T-cell (primary cell): ENCODE measurements around the gene SERPINC1. TPM values are rescaled to one million over a fixed set of nuclear protein-coding genes. Genes with fewer than 3 reads are reported as not detected.

Experiments used
- ATAC-seq, 4 experiments: fragments of 200-7000 bp in 3 of 4; fragments of 150-1000 bp in 1 of 4; cut with Tn5 transposase; replicated peaks in 1 of 4; 1 replicate in 3 of 4; 2 replicates in 1 of 4; pipeline ENCODE4 v1.10.0; 2021; ENCODE audit warnings: moderate library complexity in 3 of 4, mild to moderate bottlenecking in 2 of 4, moderate number of reproducible peaks in 1 of 4
- CTCF ChIA-PET, 2 donors: fragments of 300-600 bp; sonication (Branson Sonifier 250); formaldehyde crosslinking; loops; one replicate each; lab custom pipeline; 2022; ENCODE audit warnings: antibody characterized with exemption in 2 of 2; lab: Charles Lee
- POLR2A ChIA-PET, 2 donors: fragments of 300-600 bp; sonication (Branson Sonifier 250); formaldehyde crosslinking; loops; one replicate each; lab custom pipeline; 2022; ENCODE audit warnings: antibody characterized with exemption in 2 of 2; lab: Charles Lee
- DNase-seq, 35 experiments: peaks; one replicate each; pipeline versions ENCODE4 v3.0.0 to v3.0.0-alpha.2; 2013 to 2023
- H3K27ac ChIP-seq: one replicate; pipeline ENCODE4 v1.5.1; 2013; ENCODE audit warnings: low read length
- H3K27me3 ChIP-seq, 2 experiments: replicated peaks in 1 of 2; 1 replicate in 1 of 2; 2 replicates in 1 of 2; pipeline versions ENCODE4 v1.6.1 to v1.7.0; 2013; ENCODE audit warnings: low read length in 1 of 2, mixed read lengths in 1 of 2; ENCODE audit not compliant: control insufficient read depth in 2 of 2, insufficient read depth in 2 of 2; ENCODE audit errors: extremely low read depth in 1 of 2
- H3K36me3 ChIP-seq, 2 donors: 1 replicate in 1 of 2; 2 replicates in 1 of 2; pipeline versions ENCODE4 v1.6.1 to v1.7.0; 2013; ENCODE audit warnings: low read length in 1 of 2; ENCODE audit not compliant: control insufficient read depth in 2 of 2, insufficient read depth in 1 of 2; ENCODE audit errors: extremely low read depth in 1 of 2
- H3K4me1 ChIP-seq, 2 experiments: 1 replicate in 1 of 2; 2 replicates in 1 of 2; pipeline versions ENCODE4 v1.6.1 to v1.7.0; 2013; ENCODE audit warnings: low read length in 2 of 2, mixed read lengths in 1 of 2; ENCODE audit not compliant: insufficient read depth in 2 of 2, control insufficient read depth in 1 of 2; ENCODE audit errors: extremely low read depth in 1 of 2
- H3K4me3 ChIP-seq, 2 donors: 1 replicate in 1 of 2; 2 replicates in 1 of 2; pipeline versions ENCODE4 v1.5.1 to v1.7.0; 2013; ENCODE audit warnings: mild to moderate bottlenecking in 2 of 2, low read length in 1 of 2, moderate library complexity in 1 of 2; ENCODE audit not compliant: control insufficient read depth in 1 of 2; ENCODE audit errors: extremely low read depth in 1 of 2
- H3K9me3 ChIP-seq: 2 replicates; pipeline ENCODE4 v1.7.0; 2013
- H3K27ac Mint-ChIP-seq, 2 donors: one replicate each; pipeline ENCODE4 v1.8.0; 2020 to 2021; ENCODE audit warnings: mild to moderate bottlenecking in 2 of 2, mixed read lengths in 2 of 2
- H3K27me3 Mint-ChIP-seq, 2 donors: one replicate each; pipeline ENCODE4 v1.8.0; 2021 to 2022; ENCODE audit warnings: mixed read lengths in 2 of 2
- H3K36me3 Mint-ChIP-seq: one replicate; pipeline ENCODE4 v1.8.0; 2021; ENCODE audit warnings: mixed read lengths
- H3K4me1 Mint-ChIP-seq, 3 donors: one replicate each; pipeline ENCODE4 v1.8.0; 2020 to 2022; ENCODE audit warnings: mixed read lengths in 3 of 3, mild to moderate bottlenecking in 1 of 3
- H3K4me3 Mint-ChIP-seq, 3 donors: one replicate each; pipeline ENCODE4 v1.8.0; 2020 to 2022; ENCODE audit warnings: mild to moderate bottlenecking in 3 of 3, mixed read lengths in 3 of 3, moderate library complexity in 3 of 3
- H3K9me3 Mint-ChIP-seq, 3 donors: one replicate each; pipeline ENCODE4 v1.8.0; 2020 to 2022; ENCODE audit warnings: mixed read lengths in 3 of 3
- WGBS: methylation state at CpG from one replicate; pipeline ENCODE4 v1.1.5; 2013; ENCODE audit warnings: missing lambda C conversion rate; ENCODE audit not compliant: insufficient coverage; 5-methylcytosine and 5-hydroxymethylcytosine counted together
- total RNA-seq, 35 experiments: library from RNA in 6 of 35; stranded (reverse) in 6 of 35; fragments of 120-200 nt in 1 of 35; gene quantifications; one replicate each; pipeline versions ENCODE4 v1.2.1 to v1.2.4 and lab custom pipeline; 2013 to 2026

Gene SERPINC1
- total RNA-seq, 5 donors from 2014 or later (not counting 1 experiment from before 2014, with no cell fraction given), result 0.72 to 1.3 (median 0.95) TPM; not detected in 2

DNA sequence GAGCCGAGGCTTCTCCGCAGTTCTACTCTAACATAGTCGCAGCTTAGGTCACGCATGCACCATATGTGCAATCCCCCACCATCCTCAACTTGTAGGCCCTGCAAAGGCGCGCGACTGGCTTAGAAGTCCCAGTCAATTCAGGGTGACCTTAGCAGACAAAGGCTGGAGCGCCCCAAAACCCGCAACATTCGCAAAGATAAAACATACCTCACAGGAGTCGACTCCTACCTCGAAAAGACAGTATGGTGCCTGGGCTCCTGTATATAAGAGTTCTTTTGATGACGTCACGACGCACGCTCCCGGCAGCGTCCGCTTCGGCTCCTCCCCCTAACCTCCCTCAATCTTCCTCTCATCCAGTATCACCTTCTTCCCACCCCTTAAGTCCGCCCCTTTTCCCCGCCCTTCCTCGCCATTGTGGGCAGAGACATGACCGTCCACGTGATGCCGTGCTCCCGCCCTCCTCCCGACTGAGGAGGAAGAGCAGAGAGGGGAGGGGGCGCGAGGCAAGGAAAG, 49.3 kb downstream of the SERPINC1 start, which contains the start of gene GAS5:
Gene GAS5 (minus strand): TSS at position 237 of the 513 bp plus-strand sequence.
- ATAC-seq (peak; percentile 82 to 83 (median 83)), DNase-seq (peak; percentile 96 to 100 (median 98))
- peak within 1 kb of the TSS; percentile 93 for H3K27ac ChIP-seq
- no peaks in the 10 kb centered on the region for H3K9me3 ChIP-seq
- peaks cover 16 to 46% of the 10 kb centered on the region in 2 donors for H3K36me3 ChIP-seq
- no peaks in the 10 kb centered on the region for H3K27me3 ChIP-seq
- 0% methylated on average over 6 of the region's 30 CpGs for WGBS
- no peaks in the 10 kb centered on the region for H3K27me3 Mint-ChIP-seq
- peaks cover 74 to 83% (median 77%) of the 10 kb centered on the region in 3 donors for H3K4me1 Mint-ChIP-seq
- POLR2A ChIA-PET, result interaction anchor here in 1 of 2 donors (0.5 to 1.9 kb wide), 9 partner anchors 43 to 1829 kb away, joined by 3 to 10 read pairs (median 5); partner anchors contain the start of genes CENPL, DARS2, KLHL20 and SUCO
- H3K4me3 Mint-ChIP-seq, result peak within 1 kb of the TSS; percentile 92 to 96 (median 95)
- peaks cover 24 to 48% of the 10 kb centered on the region in 2 experiments for H3K4me1 ChIP-seq
- CTCF ChIA-PET, result interaction anchor here (1.0 kb wide), 2 partner anchors 44 to 438 kb away, joined by 3 to 4 read pairs; partner anchors contain the start of gene DARS2 (in 1 of the 2)
- peak within 1 kb of the TSS; percentile 97 to 98 for H3K27ac Mint-ChIP-seq
- H3K9me3 Mint-ChIP-seq, result no peaks in the 10 kb centered on the region
- peak within 1 kb of the TSS; percentile 83 to 94 for H3K4me3 ChIP-seq
- H3K36me3 Mint-ChIP-seq, result peaks cover 39% of the 10 kb centered on the region

DNA sequence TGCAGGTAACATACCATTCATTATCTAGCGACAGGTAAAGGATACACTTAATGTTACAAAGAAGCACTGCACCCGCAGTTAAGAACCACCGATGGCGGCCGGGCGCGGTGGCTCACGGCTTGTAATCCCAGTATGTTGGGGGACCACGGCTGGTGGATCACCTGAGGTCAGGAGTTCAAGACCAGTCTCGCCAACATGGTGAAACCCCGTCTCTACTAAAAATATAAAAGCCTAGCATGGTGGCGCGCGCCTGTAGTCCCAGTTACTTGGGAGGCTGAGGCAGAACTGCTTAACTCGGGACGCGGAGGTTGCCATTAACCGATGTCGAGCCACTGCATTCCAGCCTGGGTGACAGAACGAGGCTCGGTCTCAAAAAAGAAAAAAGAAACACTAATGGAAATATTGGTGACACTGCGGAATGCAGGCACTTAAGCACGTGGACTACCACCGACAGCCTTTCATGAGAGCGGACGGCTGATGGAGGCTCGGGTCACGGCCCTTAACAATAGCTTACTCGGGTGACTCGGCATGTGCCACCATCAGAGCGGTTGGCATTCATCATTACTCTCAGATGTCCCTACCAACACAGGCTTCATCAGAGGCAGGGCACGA, 49.9 kb downstream of the SERPINC1 start:
- no peaks in the 10 kb centered on the region for H3K27me3 ChIP-seq
- Mint-ChIP-seq H3K27me3 (no peaks in the 10 kb centered on the region), H3K4me1 (peaks cover 72 to 81% (median 73%) of the 10 kb centered on the region in 3 donors), H3K27ac (peak overlapping the region; percentile 97 to 98), H3K4me3 (peak overlapping the region; percentile 92 to 96 (median 95)), H3K36me3 (peaks cover 39% of the 10 kb centered on the region), H3K9me3 (no peaks in the 10 kb centered on the region)
- H3K27ac ChIP-seq, result peak overlapping the region; percentile 93
- 1% methylated on average over 29 of the region's 32 CpGs for WGBS
- peaks cover 24 to 47% of the 10 kb centered on the region in 2 experiments for H3K4me1 ChIP-seq
- DNase-seq (peak in 3 of 35 experiments; percentile 3 to 25 (median 7)), ATAC-seq (peak in 1 of 4 experiments; percentile 4)
- H3K36me3 ChIP-seq, result peaks cover 16 to 51% of the 10 kb centered on the region in 2 donors
- H3K4me3 ChIP-seq, result peak overlapping the region; percentile 77 to 94
- no peaks in the 10 kb centered on the region for H3K9me3 ChIP-seq
- ChIA-PET POLR2A (interaction anchor here (0.7 to 1.9 kb wide), 4 partner anchors 43 to 1335 kb away, joined by 3 to 10 read pairs (median 4); partner anchors contain the start of genes CENPL (in 1 of the 2), DARS2 (in 1 of the 2), KLHL20 (in 1 of the 2) and SUCO (in 1 of the 2)), CTCF (no interaction called here)

DNA sequence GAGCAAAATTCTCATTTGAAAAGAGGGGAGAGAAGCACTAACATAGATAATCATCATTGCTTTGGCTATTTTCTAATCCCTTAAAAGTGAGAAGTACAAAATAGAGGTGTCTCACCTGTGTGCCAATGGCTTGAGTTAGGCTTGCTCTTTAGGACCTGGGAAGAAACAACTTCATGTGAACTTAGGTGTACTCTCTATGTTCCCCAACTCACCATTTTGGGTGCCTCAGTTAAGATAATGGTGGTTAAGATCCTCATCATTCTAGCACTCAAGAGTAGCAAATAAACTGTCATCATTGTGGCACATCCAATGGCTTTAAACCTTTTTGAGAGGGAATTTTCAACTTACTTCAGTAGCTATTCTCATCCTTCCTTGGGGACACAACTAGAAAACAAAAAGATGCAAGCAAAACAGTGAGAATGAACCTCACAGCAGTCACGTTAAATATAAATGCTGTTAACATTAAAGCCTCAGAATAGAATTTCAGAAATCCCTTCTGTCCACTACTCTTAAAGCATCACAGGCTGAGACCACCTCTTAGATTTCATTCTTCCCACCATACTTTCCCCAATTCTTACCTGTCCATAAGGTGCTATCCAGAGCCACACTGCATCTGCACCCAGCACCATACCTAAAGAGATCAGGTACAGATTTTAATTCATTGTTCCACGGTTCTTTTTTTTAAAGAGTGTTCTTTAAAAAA, 50.6 kb downstream of the SERPINC1 start:
- Mint-ChIP-seq H3K4me3 (peak overlapping the region; percentile 92 to 96 (median 95)), H3K4me1 (peaks cover 68 to 80% (median 69%) of the 10 kb centered on the region in 3 donors), H3K9me3 (no peaks in the 10 kb centered on the region), H3K27me3 (no peaks in the 10 kb centered on the region), H3K36me3 (peaks cover 43% of the 10 kb centered on the region), H3K27ac (peak overlapping the region; percentile 97 to 98)
- CTCF ChIA-PET, result interaction anchor here in 1 of 2 donors (0.7 kb wide), 1 partner anchor 437 kb away, joined by 3 read pairs; no protein-coding TSS in a partner anchor
- Histone ChIP-seq H3K27me3 (no peaks in the 10 kb centered on the region), H3K4me3 (peak overlapping the region; percentile 77 to 94), H3K4me1 (peaks cover 24 to 43% of the 10 kb centered on the region in 2 experiments), H3K9me3 (no peaks in the 10 kb centered on the region), H3K36me3 (peaks cover 16 to 51% of the 10 kb centered on the region in 2 donors), H3K27ac (peak overlapping the region; percentile 93)
- no peak for DNase-seq
- POLR2A ChIA-PET, result interaction anchor here in 1 of 2 donors (0.7 kb wide), 1 partner anchor 43 kb away, joined by 3 read pairs; no protein-coding TSS in a partner anchor
- ATAC-seq, result no peak
- WGBS, result 0% methylated on average over 1 of the region's 2 CpGs

DNA sequence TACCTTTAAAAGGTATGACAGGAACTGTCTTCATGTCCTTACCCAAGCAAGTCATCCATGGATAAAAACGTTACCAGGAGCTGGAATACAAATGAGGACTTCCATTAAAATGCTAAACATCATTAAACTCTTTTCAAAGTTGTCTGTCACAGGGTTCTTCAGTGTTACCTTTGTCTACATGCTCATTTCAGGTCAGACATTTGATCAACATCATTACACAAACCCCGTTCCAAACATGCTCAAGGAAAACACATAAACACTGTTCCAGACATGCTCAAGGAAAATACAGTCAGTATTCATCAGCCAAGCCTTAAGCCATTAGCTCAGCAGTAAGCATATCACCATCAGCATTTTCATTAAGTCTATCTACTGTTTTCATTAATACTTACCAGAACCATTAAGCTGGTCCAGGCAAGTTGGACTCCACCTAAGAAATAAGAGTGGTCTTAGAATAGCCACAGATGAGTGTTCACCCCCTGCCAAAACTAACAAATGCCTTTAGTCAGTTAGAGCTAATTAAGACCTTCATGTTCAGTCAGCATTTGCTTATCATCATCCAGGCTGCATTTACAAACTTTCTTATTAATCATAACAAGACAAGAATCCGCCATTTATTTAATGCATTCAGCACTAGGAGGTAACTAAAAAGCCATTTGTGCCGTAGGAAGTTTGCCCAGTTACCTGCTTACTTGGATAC, 51.5 kb downstream of the SERPINC1 start:
- H3K4me1 Mint-ChIP-seq, result peaks cover 58 to 70% (median 59%) of the 10 kb centered on the region in 3 donors
- Histone ChIP-seq H3K36me3 (peaks cover 16 to 45% of the 10 kb centered on the region in 2 donors), H3K4me1 (peaks cover 24 to 34% of the 10 kb centered on the region in 2 experiments), H3K4me3 (no peak overlapping the region), H3K27ac (peak overlapping the region; percentile 93), H3K9me3 (no peaks in the 10 kb centered on the region), H3K27me3 (no peaks in the 10 kb centered on the region)
- H3K36me3 Mint-ChIP-seq, result peaks cover 39% of the 10 kb centered on the region
- 6% methylated on average over 2 of the region's 4 CpGs for WGBS
- ATAC-seq, result no peak
- no peaks in the 10 kb centered on the region for H3K27me3 Mint-ChIP-seq
- H3K27ac Mint-ChIP-seq, result peak overlapping the region; percentile 97 to 98
- no peak for DNase-seq
- CTCF ChIA-PET, result interaction anchor here (0.5 to 1.6 kb wide), 3 partner anchors 70 to 436 kb away, joined by 3 to 11 read pairs (median 3); no protein-coding TSS in a partner anchor
- H3K4me3 Mint-ChIP-seq, result peak overlapping the region; percentile 92 to 96 (median 95)
- no peaks in the 10 kb centered on the region for H3K9me3 Mint-ChIP-seq
- POLR2A ChIA-PET, result interaction anchor here (0.5 to 1.1 kb wide), 7 partner anchors 8 to 1127 kb away, joined by 3 to 6 read pairs (median 3); no protein-coding TSS in a partner anchor

DNA sequence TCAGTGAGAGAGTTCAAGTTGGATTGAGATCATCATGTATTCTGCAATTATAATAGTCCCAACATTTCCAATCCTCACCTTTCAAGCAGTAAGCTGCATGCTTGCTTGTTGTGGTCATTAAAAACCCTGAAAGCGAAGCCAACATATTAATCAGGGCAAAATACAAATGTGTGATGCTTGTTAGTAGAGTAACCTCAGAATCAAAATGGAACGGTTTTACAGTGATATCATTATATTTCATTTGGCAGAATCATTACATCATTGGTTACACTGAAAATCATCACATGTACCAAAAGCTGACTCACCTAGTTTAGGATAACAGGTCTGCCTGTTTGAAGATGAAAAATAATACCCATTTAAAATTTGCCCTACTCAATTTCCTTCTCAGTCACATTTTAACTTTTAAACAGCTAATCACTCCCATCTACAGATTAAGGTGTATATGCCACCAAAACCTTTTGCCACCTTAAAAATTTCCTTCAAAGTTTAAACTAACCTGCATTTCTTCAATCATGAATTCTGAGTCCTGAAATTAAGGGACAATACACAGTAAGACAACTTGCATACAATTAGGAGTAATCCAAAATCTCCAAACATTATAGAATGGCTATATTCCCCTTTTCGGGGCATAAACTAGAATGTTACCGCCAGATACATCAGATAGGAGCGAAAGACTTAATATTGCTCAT, 52.8 kb downstream of the SERPINC1 start:
- H3K9me3 ChIP-seq, result no peaks in the 10 kb centered on the region
- POLR2A ChIA-PET, result interaction anchor here (0.6 to 1.0 kb wide), 5 partner anchors 9 to 443 kb away, joined by 3 to 6 read pairs (median 3); no protein-coding TSS in a partner anchor
- H3K4me3 ChIP-seq, result no peak overlapping the region
- DNase-seq, result no peak
- 83% methylated on average over 1 of the region's 5 CpGs for WGBS
- no peaks in the 10 kb centered on the region for H3K9me3 Mint-ChIP-seq
- no peak for ATAC-seq
- H3K4me1 Mint-ChIP-seq, result peaks cover 45 to 57% (median 47%) of the 10 kb centered on the region in 3 donors
- H3K36me3 ChIP-seq, result peaks cover 16 to 54% of the 10 kb centered on the region in 2 donors
- peak overlapping the region; percentile 25 for H3K27ac ChIP-seq
- H3K4me1 ChIP-seq, result peaks cover 23 to 26% of the 10 kb centered on the region in 2 experiments
- peak overlapping the region; percentile 97 to 98 for H3K27ac Mint-ChIP-seq
- CTCF ChIA-PET, result interaction anchor here in 1 of 2 donors (1.6 kb wide), 1 partner anchor 353 kb away, joined by 3 read pairs; no protein-coding TSS in a partner anchor
- H3K27me3 Mint-ChIP-seq, result no peaks in the 10 kb centered on the region
- peaks cover 43% of the 10 kb centered on the region for H3K36me3 Mint-ChIP-seq
- peak overlapping the region; percentile 57 to 96 (median 92) for H3K4me3 Mint-ChIP-seq
- no peaks in the 10 kb centered on the region for H3K27me3 ChIP-seq
